Measurements from ENCODE around the gene PPP1R3F. TPM values are rescaled to one million over a fixed set of nuclear protein-coding genes. Genes with fewer than 3 reads are reported as not detected.

Gene PPP1R3F
- total RNA-seq, 1 experiment from 2014 or later, result 1.6 TPM

DNA sequence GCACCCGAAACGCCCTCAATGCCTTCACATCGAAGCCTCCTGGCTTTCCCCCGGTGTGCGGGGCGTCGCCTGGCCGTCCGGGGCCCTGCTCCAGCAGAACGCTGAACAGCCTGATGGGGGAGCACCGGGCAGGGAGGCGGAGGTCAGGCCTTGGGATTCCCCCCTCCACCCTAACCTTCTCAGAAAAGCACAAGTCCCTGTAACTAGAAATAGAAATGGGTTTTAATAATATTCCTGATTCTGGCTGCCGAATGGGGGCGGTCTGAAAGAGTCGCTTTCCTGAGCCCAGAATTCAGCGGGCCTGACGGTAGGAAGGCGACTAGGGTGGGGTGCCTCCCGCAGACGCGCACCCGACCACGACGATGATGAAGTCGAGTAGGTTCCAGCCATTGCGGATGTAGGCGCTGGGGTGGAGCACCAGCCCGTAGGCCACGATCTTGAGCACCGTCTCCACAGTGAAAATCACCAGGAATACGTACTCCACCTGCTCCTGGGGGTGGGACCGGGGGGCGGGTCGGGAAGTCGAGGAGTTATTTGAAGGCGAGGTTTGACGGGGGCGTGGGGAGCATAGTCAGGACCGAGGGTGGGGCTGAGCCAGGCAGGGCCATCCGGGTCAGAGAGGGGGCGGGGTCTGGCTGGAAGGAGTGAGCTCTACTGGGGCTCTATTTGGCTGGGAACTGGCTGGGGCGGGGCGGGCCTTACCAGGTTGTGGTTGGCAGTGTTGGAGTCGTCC, 38.9 kb upstream of the PPP1R3F start (continued):
- TF ChIP-seq, protein P1, sequence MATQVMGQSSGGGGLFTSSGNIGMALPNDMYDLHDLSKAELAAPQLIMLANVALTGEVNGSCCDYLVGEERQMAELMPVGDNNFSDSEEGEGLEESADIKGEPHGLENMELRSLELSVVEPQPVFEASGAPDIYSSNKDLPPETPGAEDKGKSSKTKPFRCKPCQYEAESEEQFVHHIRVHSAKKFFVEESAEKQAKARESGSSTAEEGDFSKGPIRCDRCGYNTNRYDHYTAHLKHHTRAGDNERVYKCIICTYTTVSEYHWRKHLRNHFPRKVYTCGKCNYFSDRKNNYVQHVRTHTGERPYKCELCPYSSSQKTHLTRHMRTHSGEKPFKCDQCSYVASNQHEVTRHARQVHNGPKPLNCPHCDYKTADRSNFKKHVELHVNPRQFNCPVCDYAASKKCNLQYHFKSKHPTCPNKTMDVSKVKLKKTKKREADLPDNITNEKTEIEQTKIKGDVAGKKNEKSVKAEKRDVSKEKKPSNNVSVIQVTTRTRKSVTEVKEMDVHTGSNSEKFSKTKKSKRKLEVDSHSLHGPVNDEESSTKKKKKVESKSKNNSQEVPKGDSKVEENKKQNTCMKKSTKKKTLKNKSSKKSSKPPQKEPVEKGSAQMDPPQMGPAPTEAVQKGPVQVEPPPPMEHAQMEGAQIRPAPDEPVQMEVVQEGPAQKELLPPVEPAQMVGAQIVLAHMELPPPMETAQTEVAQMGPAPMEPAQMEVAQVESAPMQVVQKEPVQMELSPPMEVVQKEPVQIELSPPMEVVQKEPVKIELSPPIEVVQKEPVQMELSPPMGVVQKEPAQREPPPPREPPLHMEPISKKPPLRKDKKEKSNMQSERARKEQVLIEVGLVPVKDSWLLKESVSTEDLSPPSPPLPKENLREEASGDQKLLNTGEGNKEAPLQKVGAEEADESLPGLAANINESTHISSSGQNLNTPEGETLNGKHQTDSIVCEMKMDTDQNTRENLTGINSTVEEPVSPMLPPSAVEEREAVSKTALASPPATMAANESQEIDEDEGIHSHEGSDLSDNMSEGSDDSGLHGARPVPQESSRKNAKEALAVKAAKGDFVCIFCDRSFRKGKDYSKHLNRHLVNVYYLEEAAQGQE (IDR thresholded peaks at IDR 0.05; ENCODE audit: low read depth), result no peak
- no peak for TF ChIP-seq CEBPB (IDR thresholded peaks at IDR 0.05; ENCODE audit: low read depth)
- TF ChIP-seq EGR1 (IDR thresholded peaks at IDR 0.05; ENCODE audit: low read depth), result no peak
- no peak for TF ChIP-seq EZH2 (IDR thresholded peaks at IDR 0.05)
- TF ChIP-seq POLR2A (IDR thresholded peaks at IDR 0.05; ENCODE audit: borderline replicate concordance, extremely low read depth, insufficient read depth, insufficient read length), result no peak
- no peak for TF ChIP-seq JUND (IDR thresholded peaks at IDR 0.05)

DNA sequence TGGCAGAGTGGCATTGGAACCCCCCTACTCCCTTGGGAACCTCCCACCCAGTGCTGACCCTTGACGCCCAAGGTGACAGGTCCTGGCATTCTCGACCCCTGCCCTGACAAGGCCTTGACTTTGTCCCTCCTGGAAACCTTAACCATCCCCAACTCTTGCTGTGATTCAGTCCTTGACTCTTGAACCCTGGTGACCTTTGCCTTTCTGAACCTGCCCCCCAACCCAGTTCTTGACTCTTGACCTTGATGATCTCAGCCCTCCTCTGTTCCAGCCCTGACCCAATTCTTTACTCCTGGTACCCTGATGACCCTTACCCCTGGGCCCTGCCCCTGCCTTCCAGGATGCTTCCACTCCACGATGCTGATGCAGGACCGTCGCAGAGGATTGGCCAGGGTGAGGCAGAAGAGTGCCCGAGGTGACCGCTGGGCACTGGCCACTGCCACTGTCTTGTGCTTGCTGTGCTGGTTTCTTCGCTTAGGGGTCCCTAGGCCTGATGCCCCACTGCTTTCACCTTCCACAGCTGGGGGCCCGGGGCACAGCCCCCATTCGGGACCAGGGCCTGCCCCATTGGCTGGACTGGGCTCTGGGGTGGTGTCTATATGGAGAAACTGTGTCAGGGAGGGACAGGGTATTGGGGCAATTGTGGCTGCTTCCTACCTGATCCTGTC, 38.1 kb upstream of the PPP1R3F start:
- no peak overlapping the region for H3K4me2 ChIP-seq (ENCODE audit: low read length)
- TF ChIP-seq, protein P2, sequence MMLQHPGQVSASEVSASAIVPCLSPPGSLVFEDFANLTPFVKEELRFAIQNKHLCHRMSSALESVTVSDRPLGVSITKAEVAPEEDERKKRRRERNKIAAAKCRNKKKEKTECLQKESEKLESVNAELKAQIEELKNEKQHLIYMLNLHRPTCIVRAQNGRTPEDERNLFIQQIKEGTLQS (IDR thresholded peaks at IDR 0.05), result no peak
- no peak for TF ChIP-seq ZFX (IDR thresholded peaks at IDR 0.05)
- no peak for TF ChIP-seq YY1 (IDR thresholded peaks at IDR 0.05; ENCODE audit: extremely low read depth, insufficient replicate concordance, low read depth, low read length)
- TF ChIP-seq, protein P3, sequence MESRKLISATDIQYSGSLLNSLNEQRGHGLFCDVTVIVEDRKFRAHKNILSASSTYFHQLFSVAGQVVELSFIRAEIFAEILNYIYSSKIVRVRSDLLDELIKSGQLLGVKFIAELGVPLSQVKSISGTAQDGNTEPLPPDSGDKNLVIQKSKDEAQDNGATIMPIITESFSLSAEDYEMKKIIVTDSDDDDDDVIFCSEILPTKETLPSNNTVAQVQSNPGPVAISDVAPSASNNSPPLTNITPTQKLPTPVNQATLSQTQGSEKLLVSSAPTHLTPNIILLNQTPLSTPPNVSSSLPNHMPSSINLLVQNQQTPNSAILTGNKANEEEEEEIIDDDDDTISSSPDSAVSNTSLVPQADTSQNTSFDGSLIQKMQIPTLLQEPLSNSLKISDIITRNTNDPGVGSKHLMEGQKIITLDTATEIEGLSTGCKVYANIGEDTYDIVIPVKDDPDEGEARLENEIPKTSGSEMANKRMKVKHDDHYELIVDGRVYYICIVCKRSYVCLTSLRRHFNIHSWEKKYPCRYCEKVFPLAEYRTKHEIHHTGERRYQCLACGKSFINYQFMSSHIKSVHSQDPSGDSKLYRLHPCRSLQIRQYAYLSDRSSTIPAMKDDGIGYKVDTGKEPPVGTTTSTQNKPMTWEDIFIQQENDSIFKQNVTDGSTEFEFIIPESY (IDR thresholded peaks at IDR 0.05; ENCODE audit: extremely low read depth, insufficient replicate concordance, low read length), result no peak
- TF ChIP-seq POLR2AphosphoS5 (IDR thresholded peaks at IDR 0.05; ENCODE audit: low read depth, low read length), result no peak
- no peak for TF ChIP-seq ZNF274 (IDR thresholded peaks at IDR 0.05; ENCODE audit: low read depth, low read length)
- TF ChIP-seq, protein P4, sequence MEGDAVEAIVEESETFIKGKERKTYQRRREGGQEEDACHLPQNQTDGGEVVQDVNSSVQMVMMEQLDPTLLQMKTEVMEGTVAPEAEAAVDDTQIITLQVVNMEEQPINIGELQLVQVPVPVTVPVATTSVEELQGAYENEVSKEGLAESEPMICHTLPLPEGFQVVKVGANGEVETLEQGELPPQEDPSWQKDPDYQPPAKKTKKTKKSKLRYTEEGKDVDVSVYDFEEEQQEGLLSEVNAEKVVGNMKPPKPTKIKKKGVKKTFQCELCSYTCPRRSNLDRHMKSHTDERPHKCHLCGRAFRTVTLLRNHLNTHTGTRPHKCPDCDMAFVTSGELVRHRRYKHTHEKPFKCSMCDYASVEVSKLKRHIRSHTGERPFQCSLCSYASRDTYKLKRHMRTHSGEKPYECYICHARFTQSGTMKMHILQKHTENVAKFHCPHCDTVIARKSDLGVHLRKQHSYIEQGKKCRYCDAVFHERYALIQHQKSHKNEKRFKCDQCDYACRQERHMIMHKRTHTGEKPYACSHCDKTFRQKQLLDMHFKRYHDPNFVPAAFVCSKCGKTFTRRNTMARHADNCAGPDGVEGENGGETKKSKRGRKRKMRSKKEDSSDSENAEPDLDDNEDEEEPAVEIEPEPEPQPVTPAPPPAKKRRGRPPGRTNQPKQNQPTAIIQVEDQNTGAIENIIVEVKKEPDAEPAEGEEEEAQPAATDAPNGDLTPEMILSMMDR (IDR thresholded peaks at IDR 0.05 in 2 of 3, conservative IDR thresholded peaks at IDR 0.05 in 1 of 3; ENCODE audit: borderline replicate concordance in 1 of 3, insufficient read depth in 1 of 3, low read depth in 2 of 3, low read length in 2 of 3), result no peak
- TF ChIP-seq CEBPB (IDR thresholded peaks at IDR 0.05; ENCODE audit: low read depth), result no peak
- TF ChIP-seq, protein P5, sequence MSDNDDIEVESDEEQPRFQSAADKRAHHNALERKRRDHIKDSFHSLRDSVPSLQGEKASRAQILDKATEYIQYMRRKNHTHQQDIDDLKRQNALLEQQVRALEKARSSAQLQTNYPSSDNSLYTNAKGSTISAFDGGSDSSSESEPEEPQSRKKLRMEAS (IDR thresholded peaks at IDR 0.05), result no peak
- TF ChIP-seq CBX3 (IDR thresholded peaks at IDR 0.05; ENCODE audit: low read depth), result no peak
- no peak for TF ChIP-seq EGR1 (IDR thresholded peaks at IDR 0.05; ENCODE audit: low read depth)
- no peak for TF ChIP-seq ELF1 (IDR thresholded peaks at IDR 0.05; ENCODE audit: borderline replicate concordance, low read depth)

More for the DNA sequence above, 38.1 kb upstream of the PPP1R3F start:
- no peaks in the 10 kb centered on the region for H3K79me2 ChIP-seq (ENCODE audit: insufficient read depth, low read length)
- H3K9me3 ChIP-seq (ENCODE audit: control insufficient read depth in 1 of 2, insufficient read depth in 1 of 2, low read depth in 1 of 2, low read length in 2 of 2), result no peaks in the 10 kb centered on the region
- no peak for ATAC-seq
- POLR2A ChIA-PET, result no interaction called here
- no peak overlapping the region for H3K27ac ChIP-seq (ENCODE audit: low read depth, low read length)
- H3K9me2 ChIP-seq (ENCODE audit: insufficient read depth), result no peaks in the 10 kb centered on the region
- RAD21 ChIA-PET (ENCODE audit: low non-redundant PET in 1 of 2, low total read pairs in 2 of 2, uncharacterized antibody in 2 of 2, unreplicated experiment in 2 of 2), result no interaction called here
- no TSS peak for BruUV-seq (replicated peaks)
- no peak overlapping the region for H3K9ac ChIP-seq (ENCODE audit: low read length)
- no peaks in the 10 kb centered on the region for H3K36me3 ChIP-seq (ENCODE audit: control insufficient read depth in 1 of 2, insufficient read depth in 2 of 2, low read length in 2 of 2)
- H2AFZ ChIP-seq (ENCODE audit: low read depth, low read length, poor library complexity, severe bottlenecking), result no peak overlapping the region
- no peaks in the 10 kb centered on the region for H4K20me1 ChIP-seq (ENCODE audit: insufficient read depth)
- H3K4me1 ChIP-seq (ENCODE audit: control insufficient read depth in 1 of 2, insufficient read depth in 2 of 2, low read length in 2 of 2), result no peaks in the 10 kb centered on the region
- CTCF ChIA-PET, result no interaction called here
- no peaks in the 10 kb centered on the region for H3K27me3 ChIP-seq (ENCODE audit: insufficient read depth, low read length)
- H3K4me3 ChIP-seq (replicated peaks in 1 of 2; ENCODE audit: low read depth in 1 of 2, low read length in 2 of 2), result no peak overlapping the region
- DNase-seq (ENCODE audit: low read depth, low spot score), result no peak
- intact Hi-C loops (cut with micrococcal nuclease), result no loop called here

Measured in HCT116 (cell line).